Heart right ventricle (tissue), 16 donors: ENCODE measurements around the gene ACAA2. TPM values are rescaled to one million over a fixed set of nuclear protein-coding genes. Genes with fewer than 3 reads are reported as not detected.

Experiments
- ATAC-seq, 8 donors: fragments of 200-7000 bp; cut with Tn5 transposase; one replicate each; pipeline ENCODE4 v1.9.1; 2020; ENCODE audit warnings: mild to moderate bottlenecking in 8 of 8, moderate library complexity in 8 of 8, moderate number of reproducible peaks in 1 of 8
- DNase-seq, 2 donors: peaks; one replicate each; pipeline ENCODE4 v3.0.0-alpha.2; 2020
- H3K27ac ChIP-seq, 10 donors: fragments of 200-600 bp; sonication (generic) in 2 of 10; one replicate each; pipeline versions ENCODE4 v1.5.0 to v1.8.0; 2020 to 2022; ENCODE audit warnings: mild to moderate bottlenecking in 3 of 10
- H3K27me3 ChIP-seq, 7 donors: fragments of 200-600 bp; one replicate each; pipeline ENCODE4 v1.8.0; 2021 to 2022; ENCODE audit warnings: mild to moderate bottlenecking in 2 of 7
- H3K36me3 ChIP-seq, 9 donors: fragments of 200-600 bp; sonication (generic) in 1 of 9; one replicate each; pipeline versions ENCODE4 v1.5.0 to v1.8.0; 2020 to 2022; ENCODE audit warnings: mild to moderate bottlenecking in 2 of 9
- H3K4me1 ChIP-seq, 9 donors: fragments of 200-600 bp; sonication (generic) in 1 of 9; one replicate each; pipeline versions ENCODE4 v1.5.0 to v1.8.0; 2020 to 2022; ENCODE audit warnings: mild to moderate bottlenecking in 4 of 9
- H3K4me3 ChIP-seq, 10 donors: fragments of 200-600 bp; sonication (generic) in 2 of 10; one replicate each; pipeline versions ENCODE4 v1.5.0 to v1.8.0; 2020 to 2022; ENCODE audit warnings: mild to moderate bottlenecking in 7 of 10, moderate library complexity in 2 of 10
- H3K9me3 ChIP-seq, 11 donors: fragments of 200-600 bp in 10 of 11; sonication (generic) in 2 of 11; one replicate each; pipeline versions ENCODE4 v1.5.0 to v1.8.0; 2013 to 2022; ENCODE audit warnings: mild to moderate bottlenecking in 2 of 11, control low read depth in 1 of 11, moderate library complexity in 1 of 11
- CTCF ChIP-seq, 9 donors: fragments of 200-600 bp; sonication (generic) in 2 of 9; IDR thresholded peaks; one replicate each; pipeline versions ENCODE4 v1.5.0 to v1.8.0; 2021 to 2022; ENCODE audit warnings: antibody characterized with exemption in 9 of 9, mild to moderate bottlenecking in 5 of 9, moderate library complexity in 1 of 9
- WGBS, 2 donors: extraction: QIAGEN DNeasy Blood & Tissue Kit; methylation state at CpG; one replicate each; pipeline ENCODE4 v1.1.7; 2013; ENCODE audit warnings: inconsistent platforms in 1 of 2; 5-methylcytosine and 5-hydroxymethylcytosine counted together
- intact Hi-C, 10 donors: fragments of 100-400 bp; cut with DNase I; formaldehyde crosslinking; loops; one replicate each; pipeline versions ENCODE4 v1.11.1 to v1.14.2; 2022
- polyA plus RNA-seq, 2 donors: library from polyadenylated mRNA; stranded (reverse); fragments of 200-250 nt; gene quantifications; one replicate each; pipeline ENCODE4 v1.2.3, GENCODE V29; 2013
- total RNA-seq, 10 donors: library from RNA; stranded (reverse); fragmentation: NEBNext Ultra II Directional in 3 of 10; extraction: Animal tissue kit (Norgen Biotek cat#: 25700) in 3 of 10; gene quantifications; one replicate each; pipeline versions ENCODE4 v1.2.1 to v1.2.4, GENCODE V29; 2021 to 2023
- donor health status: Arrhythmogenic right ventricular cardiomyopathy.
- donor health status: ischemic (EF 13 %, LVEDD 7.1; RV severe dilation, severe dysfunction).
- donor health status: healthy with polysubstance abuse.
- donor health status: DM: no; HTN: yes; CAD: no.
- donor health status: DM: no; HTN: no; CAD: no.
- donor health status: ischemic (EF 25% LVEDD 6.9; RV normal size, moderate dysfunction).
- donor health status: ischemic (EF 25% LVEDD 5.7; RV mildly dilated, moderate dysfunction).
- donor health status: healthy.
- donor health status: DM: yes; HTN: yes; CAD: no.
- donor health status: Ischemic cardiomyopathy.
- donor health status: ischemic (EF 35%, LVEDD 5.7; RV mildly dilated, moderate dysfunction).
- donor health status: nonischemic (EF 11% LVEDD 7.7; RV severe dilation, severe dysfunction).
- donor health status: DM: yes; HTN: yes; CAD: no.
- donor health status: PGD.
- donor health status: ischemic (EF 29% LVEDD 5.4; RV normal size, mild dysfunction).
- donor health status: nonischemic (EF 23%, LVEDD 6.1; RV moderate dilation, normal function).

Gene ACAA2
- total and polyA plus RNA-seq, 12 donors: 46.7 to 377 (median 247) TPM

GRCh38 chr18:49842656-49843055, 29.3 kb upstream of the ACAA2 start:
- H3K36me3 ChIP-seq: no peaks in the 10 kb centered on the region
- no peaks in the 10 kb centered on the region for H3K9me3 ChIP-seq
- H3K4me1 ChIP-seq: peaks cover 0 to 6% (median 0%) of the 10 kb centered on the region in 9 donors
- no peak for ATAC-seq
- intact Hi-C loops: loop anchor here in 1 of 10 donors (10.0 kb wide), 1 partner anchor 52 kb away; no protein-coding TSS in a partner anchor
- TF ChIP-seq CTCF (IDR thresholded peaks at IDR 0.05): no peak
- H3K27me3 ChIP-seq: peaks cover 0 to 9% (median 2%) of the 10 kb centered on the region in 7 donors
- no peak overlapping the region for H3K27ac ChIP-seq
- H3K4me3 ChIP-seq: no peak overlapping the region
- 83 to 85% methylated on average over 4 of the region's 4 CpGs for WGBS, 2 donors
- DNase-seq: no peak

- H3K4me3 ChIP-seq: no peak overlapping the region
- no peak for DNase-seq
- H3K27me3 ChIP-seq: peaks cover 0 to 9% (median 0%) of the 10 kb centered on the region in 7 donors
- TF ChIP-seq CTCF (IDR thresholded peaks at IDR 0.05): no peak
- H3K27ac ChIP-seq: no peak overlapping the region
- WGBS, 2 donors: 85% methylated on average over 12 of the region's 12 CpGs
- H3K4me1 ChIP-seq: peaks cover 0 to 6% (median 0%) of the 10 kb centered on the region in 9 donors
- no peak for ATAC-seq
- H3K36me3 ChIP-seq: no peaks in the 10 kb centered on the region
- intact Hi-C loops: loop anchor here in 1 of 10 donors (10.0 kb wide), 1 partner anchor 53 kb away; no protein-coding TSS in a partner anchor
- no peaks in the 10 kb centered on the region for H3K9me3 ChIP-seq
Observed at GRCh38 chr18:49841236-49842217, 28.2 kb upstream of the ACAA2 start.

GRCh38 chr18:49839012-49839411, 25.7 kb upstream of the ACAA2 start:
- TF ChIP-seq CTCF (IDR thresholded peaks at IDR 0.05): no peak
- intact Hi-C loops: no loop called here
- WGBS, 2 donors: 91 to 92% methylated on average over 8 of the region's 8 CpGs

GRCh38 chr18:49838381-49838780, 25.0 kb upstream of the ACAA2 start:
- no peaks in the 10 kb centered on the region for H3K4me1 ChIP-seq
- ATAC-seq (no peak), DNase-seq (no peak)
- intact Hi-C loops: no loop called here
- no peaks in the 10 kb centered on the region for H3K36me3 ChIP-seq
- no peak for TF ChIP-seq CTCF (IDR thresholded peaks at IDR 0.05)
- no peaks in the 10 kb centered on the region for H3K9me3 ChIP-seq
- no peak overlapping the region for H3K27ac ChIP-seq
- 95 to 97% methylated on average over 4 of the region's 4 CpGs for WGBS, 2 donors
- H3K27me3 ChIP-seq: no peaks in the 10 kb centered on the region
- no peak overlapping the region for H3K4me3 ChIP-seq

More at GRCh38 chr18:49839012-49839411, 25.7 kb upstream of the ACAA2 start:
- H3K9me3 ChIP-seq: no peaks in the 10 kb centered on the region
- DNase-seq (no peak), ATAC-seq (no peak)
- H3K27me3 ChIP-seq: no peaks in the 10 kb centered on the region
- no peaks in the 10 kb centered on the region for H3K36me3 ChIP-seq
- no peaks in the 10 kb centered on the region for H3K4me1 ChIP-seq
- H3K27ac ChIP-seq: no peak overlapping the region
- H3K4me3 ChIP-seq: no peak overlapping the region
